ENCODE measurements around the gene XXYLT1.

Gene XXYLT1

GRCh38 chr3:195168009-195168762 lies 102.8 kb downstream of the XXYLT1 start:
- no peak for DNase-seq (ENCODE audit: low spot score)

GRCh38 chr3:195165790-195166189 lies 105.2 kb downstream of the XXYLT1 start:
- no peak for DNase-seq (ENCODE audit: low spot score)

GRCh38 chr3:195165265-195165609 lies 105.7 kb downstream of the XXYLT1 start:
- DNase-seq (ENCODE audit: low spot score), result no peak

GRCh38 chr3:195164573-195165264 lies 106.2 kb downstream of the XXYLT1 start:
- DNase-seq (ENCODE audit: low spot score), result no peak

GRCh38 chr3:195163719-195164572 lies 107.0 kb downstream of the XXYLT1 start:
- DNase-seq (ENCODE audit: low spot score), result no peak

- no peak for DNase-seq (ENCODE audit: low spot score)
Measured at GRCh38 chr3:195162816-195163215, 108.1 kb downstream of the XXYLT1 start.

GRCh38 chr3:195162033-195162669 lies 108.8 kb downstream of the XXYLT1 start:
- DNase-seq (ENCODE audit: low spot score), result no peak

- DNase-seq (ENCODE audit: low spot score), result no peak
Measured at GRCh38 chr3:195160908-195161434, 110.0 kb downstream of the XXYLT1 start.

- DNase-seq (ENCODE audit: low spot score), result no peak
Measured at GRCh38 chr3:195160257-195160898, 110.6 kb downstream of the XXYLT1 start.

GRCh38 chr3:195159814-195160165 lies 111.2 kb downstream of the XXYLT1 start:
- no peak for DNase-seq (ENCODE audit: low spot score)

- no peak for DNase-seq (ENCODE audit: low spot score)
Measured at GRCh38 chr3:195159117-195159813, 111.7 kb downstream of the XXYLT1 start.

GRCh38 chr3:195156286-195156890 lies 114.6 kb downstream of the XXYLT1 start:
- DNase-seq (ENCODE audit: low spot score), result no peak

GRCh38 chr3:195155570-195156241 lies 115.3 kb downstream of the XXYLT1 start:
- DNase-seq (ENCODE audit: low spot score), result no peak

- peak; percentile 47 for DNase-seq (ENCODE audit: low spot score)
Measured at GRCh38 chr3:195154793-195155535, 116.0 kb downstream of the XXYLT1 start.

GRCh38 chr3:195154111-195154791 lies 116.7 kb downstream of the XXYLT1 start:
- no peak for DNase-seq (ENCODE audit: low spot score)

- no peak for DNase-seq (ENCODE audit: low spot score)
Measured at GRCh38 chr3:195153653-195154052, 117.3 kb downstream of the XXYLT1 start.

- DNase-seq (ENCODE audit: low spot score), result no peak
Measured at GRCh38 chr3:195153130-195153529, 117.8 kb downstream of the XXYLT1 start.

GRCh38 chr3:195151866-195152541 lies 119.0 kb downstream of the XXYLT1 start:
- no peak for DNase-seq (ENCODE audit: low spot score)
